HG02973 (cell line): ENCODE results near the gene NCBP2L.
A peak's percentile ranks its signal among the peaks of the same experiment; 100 is the strongest.

Experiments
- ATAC-seq: cut with Tn5 transposase; IDR thresholded peaks from one replicate; pipeline ENCODE4 v1.9.1; 2021; ENCODE audit warnings: moderate library complexity; ENCODE audit not compliant: unreplicated experiment

NCBP2L gene

GRCh38 chrX:107752043-107752442, 25.5 kb upstream of the NCBP2L start:
- no peak for ATAC-seq

GRCh38 chrX:107752714-107753113, 24.8 kb upstream of the NCBP2L start:
- no peak for ATAC-seq

- ATAC-seq, result no peak
Observed at GRCh38 chrX:107753187-107753586, 24.3 kb upstream of the NCBP2L start.

- ATAC-seq, result no peak
Observed at GRCh38 chrX:107755721-107756120, 21.8 kb upstream of the NCBP2L start.

- ATAC-seq, result no peak
Observed at GRCh38 chrX:107758231-107758766, 19.2 kb upstream of the NCBP2L start.

- ATAC-seq, result no peak
Observed at GRCh38 chrX:107760304-107761077, 17.0 kb upstream of the NCBP2L start.

GRCh38 chrX:107763647-107764046, 13.9 kb upstream of the NCBP2L start:
- no peak for ATAC-seq

GRCh38 chrX:107764845-107765608, 12.5 kb upstream of the NCBP2L start:
- ATAC-seq, result no peak

GRCh38 chrX:107766470-107767150, 10.9 kb upstream of the NCBP2L start:
- ATAC-seq, result no peak

- ATAC-seq, result no peak
Observed at GRCh38 chrX:107768051-107768450, 9.5 kb upstream of the NCBP2L start.

- ATAC-seq, result no peak
Observed at GRCh38 chrX:107769581-107770317, 7.8 kb upstream of the NCBP2L start.

GRCh38 chrX:107773206-107773605, 4.3 kb upstream of the NCBP2L start:
- ATAC-seq, result no peak

GRCh38 chrX:107773906-107774435, 3.6 kb upstream of the NCBP2L start:
- no peak for ATAC-seq

GRCh38 chrX:107775000-107775733, 2.4 kb upstream of the NCBP2L start:
- peak; percentile 8 for ATAC-seq

- ATAC-seq, result peak; percentile 89
Observed at GRCh38 chrX:107775734-107776511, 1.6 kb upstream of the NCBP2L start, which contains the start of gene TSC22D3. Gene TSC22D3, minus strand, starts transcription at chrX:107775787. Its CDS starts 368 bp downstream, at chrX:107775419.

GRCh38 chrX:107776649-107777535, 641 bp upstream of the NCBP2L start:
- ATAC-seq, result peak; percentile 80

GRCh38 chrX:107780525-107780924, 3.0 kb downstream of the NCBP2L start:
- no peak for ATAC-seq

- no peak for ATAC-seq
Observed at GRCh38 chrX:107787827-107788226, 10.3 kb downstream of the NCBP2L start.
